Prostate gland (tissue), 2 donors: ENCODE measurements around the gene TTC23. TPM values are rescaled to one million over a fixed set of nuclear protein-coding genes. Genes with fewer than 3 reads are reported as not detected.
A peak's percentile ranks its signal among the peaks of the same experiment; 100 is the strongest.

Experiments used
- DNase-seq: peaks from one replicate; pipeline ENCODE4 v3.0.0-alpha.2; 2019; ENCODE audit warnings: low spot score
- H3K27ac ChIP-seq, 2 donors: fragments of 200-600 bp; sonication (generic); 2 replicates each; pipeline ENCODE4 v1.5.1; 2017 to 2019
- H3K27me3 ChIP-seq: fragments of 200-600 bp; sonication (generic); replicated peaks from 2 replicates; pipeline ENCODE4 v1.5.1; 2019; ENCODE audit not compliant: insufficient read depth
- H3K36me3 ChIP-seq, 2 donors: fragments of 200-600 bp; sonication (generic); 1 replicate in 1 of 2; 2 replicates in 1 of 2; pipeline versions ENCODE4 v1.5.1 to v1.8.1; 2017 to 2019
- H3K4me1 ChIP-seq: fragments of 200-600 bp; sonication (generic); replicated peaks from 2 replicates; pipeline ENCODE4 v1.5.1; 2019
- H3K4me3 ChIP-seq, 2 donors: fragments of 200-600 bp; sonication (generic); 2 replicates each; pipeline ENCODE4 v1.5.1; 2017 to 2019
- H3K9me3 ChIP-seq: fragments of 200-600 bp; sonication (generic); 2 replicates; pipeline ENCODE4 v1.5.1; 2017
- POLR2A ChIP-seq: fragments of 450-650 bp; IDR thresholded peaks from one replicate; pipeline ENCODE4 v1.6.1; 2016; ENCODE audit warnings: antibody characterized with exemption, mild to moderate bottlenecking
- POLR2AphosphoS5 ChIP-seq: sonication (generic); formaldehyde crosslinking; IDR thresholded peaks from one replicate; pipeline ENCODE4 v1.6.1; 2017; ENCODE audit warnings: antibody characterized with exemption
- WGBS: methylation state at CpG from one replicate; pipeline ENCODE4 v1.1.5; 2018; 5-methylcytosine and 5-hydroxymethylcytosine counted together
- intact Hi-C: fragments of 100-400 bp; cut with DNase I; formaldehyde crosslinking; loops from one replicate; pipeline ENCODE4 v1.14.2; 2022
- total RNA-seq, 2 donors: library from RNA; depleted of rRNA; stranded (reverse); fragments of >200 nt; gene quantifications; one replicate each; pipeline ENCODE4 v1.1.0, GENCODE V29; 2016
- TF ChIP-seq, protein P1 (sequence below), 4 experiments: fragments of 200-600 bp in 2 of 4; fragments of 450-650 bp in 2 of 4; sonication (generic) in 2 of 4; IDR thresholded peaks; 1 replicate in 3 of 4; 2 replicates in 1 of 4; pipeline ENCODE4 v1.5.1; 2016 to 2019; ENCODE audit warnings: antibody characterized with exemption in 4 of 4, mild to moderate bottlenecking in 2 of 4, moderate library complexity in 2 of 4

Gene TTC23
- total RNA-seq, 2 donors from 2014 or later: 18.1 to 39.5 TPM

DNA sequence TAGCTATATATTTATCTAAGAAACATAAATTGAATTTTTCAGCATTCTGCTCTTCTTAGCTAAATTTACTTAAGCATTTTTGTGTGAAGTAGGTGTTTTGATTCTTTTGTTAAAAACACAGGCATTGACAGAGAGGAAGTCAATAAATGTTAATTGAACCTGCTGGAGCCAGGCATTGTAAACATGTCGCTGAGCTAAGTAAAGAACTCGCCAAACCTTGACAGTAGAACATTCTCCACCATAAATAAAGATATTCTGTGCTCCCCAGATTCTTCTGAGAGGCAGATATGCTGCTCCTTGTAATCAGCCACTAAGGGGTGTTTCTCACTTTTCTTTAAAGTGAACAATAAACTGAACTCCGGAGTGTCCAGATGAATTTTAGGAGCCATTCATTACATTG, 106.1 kb downstream of the TTC23 start:
- no peak for DNase-seq
- intact Hi-C loops: no loop called here
- Histone ChIP-seq H3K4me3 (no peak overlapping the region), H3K27me3 (no peaks in the 10 kb centered on the region), H3K4me1 (peaks cover 4% of the 10 kb centered on the region), H3K36me3 (no peaks in the 10 kb centered on the region), H3K27ac (peak overlapping the region; percentile 60 to 64), H3K9me3 (no peaks in the 10 kb centered on the region)
- TF ChIP-seq POLR2AphosphoS5: no peak
- no peak for TF ChIP-seq POLR2A
- TF ChIP-seq, protein P1, sequence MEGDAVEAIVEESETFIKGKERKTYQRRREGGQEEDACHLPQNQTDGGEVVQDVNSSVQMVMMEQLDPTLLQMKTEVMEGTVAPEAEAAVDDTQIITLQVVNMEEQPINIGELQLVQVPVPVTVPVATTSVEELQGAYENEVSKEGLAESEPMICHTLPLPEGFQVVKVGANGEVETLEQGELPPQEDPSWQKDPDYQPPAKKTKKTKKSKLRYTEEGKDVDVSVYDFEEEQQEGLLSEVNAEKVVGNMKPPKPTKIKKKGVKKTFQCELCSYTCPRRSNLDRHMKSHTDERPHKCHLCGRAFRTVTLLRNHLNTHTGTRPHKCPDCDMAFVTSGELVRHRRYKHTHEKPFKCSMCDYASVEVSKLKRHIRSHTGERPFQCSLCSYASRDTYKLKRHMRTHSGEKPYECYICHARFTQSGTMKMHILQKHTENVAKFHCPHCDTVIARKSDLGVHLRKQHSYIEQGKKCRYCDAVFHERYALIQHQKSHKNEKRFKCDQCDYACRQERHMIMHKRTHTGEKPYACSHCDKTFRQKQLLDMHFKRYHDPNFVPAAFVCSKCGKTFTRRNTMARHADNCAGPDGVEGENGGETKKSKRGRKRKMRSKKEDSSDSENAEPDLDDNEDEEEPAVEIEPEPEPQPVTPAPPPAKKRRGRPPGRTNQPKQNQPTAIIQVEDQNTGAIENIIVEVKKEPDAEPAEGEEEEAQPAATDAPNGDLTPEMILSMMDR (IDR thresholded peaks at IDR 0.05): no peak
- 12% methylated on average over 3 of the region's 3 CpGs for WGBS

DNA sequence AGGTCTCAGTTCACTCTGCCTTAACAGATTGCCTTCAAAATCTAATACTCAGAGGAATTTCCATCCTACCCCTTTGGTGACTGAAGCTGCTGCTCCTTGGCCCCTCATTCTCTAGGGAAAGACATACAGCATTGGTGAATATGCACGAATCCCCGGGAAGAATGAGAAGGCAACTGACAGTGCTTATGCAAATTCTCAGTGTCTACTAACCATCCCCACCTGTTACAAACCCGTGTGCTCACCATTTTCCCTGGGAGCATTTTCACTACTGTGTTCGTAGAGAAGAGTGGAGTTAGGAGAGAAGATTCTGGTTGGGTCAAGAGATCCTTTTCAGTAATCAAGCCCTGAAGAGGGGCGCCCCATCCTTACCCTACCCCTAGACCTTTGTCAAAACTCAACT, 106.8 kb downstream of the TTC23 start:
- 68% methylated on average over 5 of the region's 5 CpGs for WGBS
- Histone ChIP-seq H3K4me1 (peaks cover 4% of the 10 kb centered on the region), H3K27ac (peak overlapping the region; percentile 60 to 64), H3K9me3 (no peaks in the 10 kb centered on the region), H3K36me3 (no peaks in the 10 kb centered on the region), H3K4me3 (no peak overlapping the region), H3K27me3 (no peaks in the 10 kb centered on the region)
- no peak for TF ChIP-seq POLR2AphosphoS5
- no peak for TF ChIP-seq POLR2A
- TF ChIP-seq, protein P1 (IDR thresholded peaks at IDR 0.05): no peak
- intact Hi-C loops: no loop called here
- DNase-seq: no peak

DNA sequence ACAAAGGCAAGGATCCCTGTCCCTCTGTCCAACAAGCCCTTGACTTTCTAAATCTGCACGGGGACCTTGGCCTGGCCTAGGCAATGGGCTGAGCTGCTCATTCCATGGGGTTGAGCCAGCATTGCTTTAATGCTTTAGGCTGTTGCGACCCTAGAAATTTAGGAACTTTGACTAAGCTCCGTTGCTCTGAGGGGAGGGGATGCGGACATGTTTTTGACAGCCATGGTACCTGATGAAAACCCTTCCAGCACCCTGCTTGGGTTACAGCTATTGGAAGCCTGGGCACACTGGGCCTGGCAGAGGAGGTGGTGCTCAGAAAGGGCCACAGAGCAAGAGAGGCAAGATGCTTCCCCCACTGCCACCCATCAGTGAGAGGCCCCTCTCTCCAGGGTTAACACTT, 107.4 kb downstream of the TTC23 start:
- no peak for TF ChIP-seq POLR2AphosphoS5
- no peak for DNase-seq
- intact Hi-C loops: no loop called here
- no peaks in the 10 kb centered on the region for H3K9me3 ChIP-seq
- H3K36me3 ChIP-seq: no peaks in the 10 kb centered on the region
- H3K4me1 ChIP-seq: peaks cover 4% of the 10 kb centered on the region
- H3K27ac ChIP-seq: peak overlapping the region; percentile 46 to 64
- H3K27me3 ChIP-seq: no peaks in the 10 kb centered on the region
- H3K4me3 ChIP-seq: no peak overlapping the region
- WGBS: 69% methylated on average over 4 of the region's 4 CpGs

DNA sequence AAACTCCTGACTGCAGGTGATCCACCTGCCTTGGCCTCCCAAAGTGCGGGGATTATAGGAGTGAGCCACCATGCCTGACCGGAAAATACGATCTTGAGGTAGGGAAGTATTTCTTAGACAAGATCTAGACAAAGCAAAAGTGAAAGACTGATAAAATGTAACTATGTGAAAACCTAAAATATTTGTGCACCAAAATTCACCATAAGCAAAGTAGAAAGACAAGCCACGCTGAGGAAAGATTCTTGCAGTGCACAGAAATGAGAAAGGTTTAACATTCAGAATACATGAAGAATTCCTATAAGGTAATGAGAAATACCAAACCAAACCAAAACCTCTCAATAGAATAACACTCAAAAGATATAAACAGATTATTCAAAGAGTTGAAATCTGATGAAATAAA, 108.8 kb downstream of the TTC23 start:
- Histone ChIP-seq H3K36me3 (no peaks in the 10 kb centered on the region), H3K4me3 (no peak overlapping the region), H3K9me3 (no peaks in the 10 kb centered on the region), H3K4me1 (peaks cover 4% of the 10 kb centered on the region), H3K27ac (no peak overlapping the region), H3K27me3 (no peaks in the 10 kb centered on the region)
- no peak for DNase-seq
- 94% methylated on average over 4 of the region's 4 CpGs for WGBS
- intact Hi-C loops: no loop called here
- no peak for TF ChIP-seq POLR2A
- TF ChIP-seq POLR2AphosphoS5: no peak
- TF ChIP-seq, protein P1 (IDR thresholded peaks at IDR 0.05): no peak

DNA sequence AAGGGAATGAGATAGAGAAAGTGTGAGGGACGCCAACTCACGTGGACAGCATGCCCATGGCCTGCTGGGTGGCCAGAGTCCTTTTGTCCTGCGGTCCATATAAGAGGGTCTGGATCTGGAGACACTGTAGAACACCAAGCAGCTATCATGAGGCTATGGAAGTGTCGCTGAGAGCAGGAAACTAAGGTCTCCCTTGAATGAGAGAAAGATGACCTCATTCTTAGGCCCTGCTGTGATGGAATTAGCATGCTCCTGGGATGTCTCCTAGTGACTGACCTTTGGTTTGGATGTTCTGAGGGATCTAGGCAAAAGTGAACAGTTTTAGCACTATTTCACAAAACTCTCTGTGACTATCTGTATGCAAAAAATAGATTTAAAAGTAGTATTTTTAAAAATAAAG, 110.1 kb downstream of the TTC23 start:
- H3K27me3 ChIP-seq: no peaks in the 10 kb centered on the region
- H3K4me3 ChIP-seq: no peak overlapping the region
- H3K4me1 ChIP-seq: peaks cover 4% of the 10 kb centered on the region
- TF ChIP-seq POLR2AphosphoS5: no peak
- TF ChIP-seq, protein P1 (IDR thresholded peaks at IDR 0.05): no peak
- TF ChIP-seq POLR2A: no peak
- DNase-seq: no peak
- 86% methylated on average over 4 of the region's 4 CpGs for WGBS
- intact Hi-C loops: no loop called here
- no peaks in the 10 kb centered on the region for H3K36me3 ChIP-seq
- peak overlapping the region in 1 of 2 donors; percentile 11 for H3K27ac ChIP-seq
- H3K9me3 ChIP-seq: no peaks in the 10 kb centered on the region
